Lower leg skin (tissue), 3 donors: ENCODE measurements around the gene ZC3H12C.

ENCODE experiments used
- POLR2A ChIP-seq, 2 donors: fragments of 450-650 bp; IDR thresholded peaks; one replicate each; pipeline ENCODE4 v1.6.1; 2016 to 2017; ENCODE audit warnings: antibody characterized with exemption in 2 of 2, mild to moderate bottlenecking in 1 of 2, moderate library complexity in 1 of 2
- TF ChIP-seq, protein P1 (sequence below), 3 donors: fragments of 450-650 bp; IDR thresholded peaks; one replicate each; pipeline ENCODE4 v1.5.1; 2016; ENCODE audit warnings: antibody characterized with exemption in 3 of 3, mild to moderate bottlenecking in 3 of 3, moderate library complexity in 2 of 3

DNA sequence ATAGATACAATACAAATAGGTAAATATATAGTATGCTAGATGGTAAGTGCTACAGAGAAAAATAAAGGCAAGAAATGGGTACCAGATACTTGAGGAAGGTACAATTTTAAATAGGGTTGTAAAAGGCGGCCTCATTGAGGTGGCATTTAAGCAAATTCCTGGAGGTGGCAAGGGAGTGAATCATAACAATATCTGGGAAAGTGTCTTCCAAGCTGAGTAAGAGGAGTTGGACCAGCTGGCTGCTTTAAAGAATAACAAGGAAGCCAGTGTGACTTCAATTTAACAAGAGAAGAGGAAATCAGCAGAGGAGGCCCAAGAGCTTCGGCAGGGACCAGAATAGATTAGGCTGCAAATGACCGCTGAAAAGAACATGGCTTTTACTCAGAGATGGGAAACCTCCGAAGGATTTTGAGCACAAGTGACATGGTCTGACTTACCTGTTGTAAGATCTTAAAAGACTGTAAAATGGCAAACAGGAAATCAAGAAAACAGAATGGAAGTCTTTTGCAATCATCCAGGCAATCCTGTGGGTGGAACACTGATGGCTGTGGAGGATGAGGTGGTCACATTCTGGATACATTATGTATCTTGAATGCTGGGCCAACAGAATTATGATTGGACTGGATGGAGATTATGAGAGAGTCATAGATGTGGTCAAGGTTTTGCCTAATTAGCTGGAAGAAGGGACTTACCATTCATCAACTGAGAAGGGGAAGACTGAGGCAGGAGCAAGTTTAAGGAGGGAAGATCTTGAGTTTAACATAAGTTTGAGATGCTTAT, 126.0 kb downstream of the ZC3H12C start:
- TF ChIP-seq, protein P1, sequence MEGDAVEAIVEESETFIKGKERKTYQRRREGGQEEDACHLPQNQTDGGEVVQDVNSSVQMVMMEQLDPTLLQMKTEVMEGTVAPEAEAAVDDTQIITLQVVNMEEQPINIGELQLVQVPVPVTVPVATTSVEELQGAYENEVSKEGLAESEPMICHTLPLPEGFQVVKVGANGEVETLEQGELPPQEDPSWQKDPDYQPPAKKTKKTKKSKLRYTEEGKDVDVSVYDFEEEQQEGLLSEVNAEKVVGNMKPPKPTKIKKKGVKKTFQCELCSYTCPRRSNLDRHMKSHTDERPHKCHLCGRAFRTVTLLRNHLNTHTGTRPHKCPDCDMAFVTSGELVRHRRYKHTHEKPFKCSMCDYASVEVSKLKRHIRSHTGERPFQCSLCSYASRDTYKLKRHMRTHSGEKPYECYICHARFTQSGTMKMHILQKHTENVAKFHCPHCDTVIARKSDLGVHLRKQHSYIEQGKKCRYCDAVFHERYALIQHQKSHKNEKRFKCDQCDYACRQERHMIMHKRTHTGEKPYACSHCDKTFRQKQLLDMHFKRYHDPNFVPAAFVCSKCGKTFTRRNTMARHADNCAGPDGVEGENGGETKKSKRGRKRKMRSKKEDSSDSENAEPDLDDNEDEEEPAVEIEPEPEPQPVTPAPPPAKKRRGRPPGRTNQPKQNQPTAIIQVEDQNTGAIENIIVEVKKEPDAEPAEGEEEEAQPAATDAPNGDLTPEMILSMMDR (IDR thresholded peaks at IDR 0.05) = no peak
- no peak for TF ChIP-seq POLR2A (IDR thresholded peaks at IDR 0.05)
